ENCODE results near the gene SCO1.
"Not testable (repeated sequence)": the region's sequence is repeated elsewhere in the genome, so short reads cannot be mapped to it uniquely, and the experiment has no call there.

DNA sequence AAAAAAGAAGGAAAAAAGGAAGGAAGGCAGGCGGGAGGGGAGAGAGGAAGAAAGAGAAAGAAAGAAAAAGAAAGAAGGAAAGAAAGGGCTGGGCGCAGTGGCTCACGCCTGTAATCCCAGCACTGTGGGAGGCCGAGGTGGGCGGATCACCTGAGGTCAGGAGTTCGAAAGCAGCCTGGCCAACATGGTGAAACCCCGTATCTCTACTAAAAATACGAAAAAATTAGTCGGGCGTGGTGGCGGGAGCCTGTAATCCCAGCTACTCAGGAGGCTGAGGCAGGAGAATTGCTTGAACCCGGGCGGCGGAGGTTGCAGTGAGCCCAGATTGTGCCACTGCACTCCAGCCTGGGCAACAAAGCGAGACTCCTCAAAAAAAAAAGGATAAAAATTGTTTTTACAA lies 32.9 kb upstream of the SCO1 start:
- TF ChIP-seq SPI1, POLR2AphosphoS5 (IDR thresholded peaks at IDR 0.05; ENCODE audit: low read depth, low read length): not testable (repeated sequence)
